NCI-H1092 treated with DMSO at 0.1 percent for 48 hours (cell line): ENCODE data around the gene SLCO6A1.
"Not testable (repeated sequence)": the region's sequence is repeated elsewhere in the genome, so short reads cannot be mapped to it uniquely, and the experiment has no call there.

Experiments used
- DNase-seq: peaks from one replicate; lab custom pipeline; 2025; lab: John Stamatoyannopoulos, UW

SLCO6A1 gene, protein sequence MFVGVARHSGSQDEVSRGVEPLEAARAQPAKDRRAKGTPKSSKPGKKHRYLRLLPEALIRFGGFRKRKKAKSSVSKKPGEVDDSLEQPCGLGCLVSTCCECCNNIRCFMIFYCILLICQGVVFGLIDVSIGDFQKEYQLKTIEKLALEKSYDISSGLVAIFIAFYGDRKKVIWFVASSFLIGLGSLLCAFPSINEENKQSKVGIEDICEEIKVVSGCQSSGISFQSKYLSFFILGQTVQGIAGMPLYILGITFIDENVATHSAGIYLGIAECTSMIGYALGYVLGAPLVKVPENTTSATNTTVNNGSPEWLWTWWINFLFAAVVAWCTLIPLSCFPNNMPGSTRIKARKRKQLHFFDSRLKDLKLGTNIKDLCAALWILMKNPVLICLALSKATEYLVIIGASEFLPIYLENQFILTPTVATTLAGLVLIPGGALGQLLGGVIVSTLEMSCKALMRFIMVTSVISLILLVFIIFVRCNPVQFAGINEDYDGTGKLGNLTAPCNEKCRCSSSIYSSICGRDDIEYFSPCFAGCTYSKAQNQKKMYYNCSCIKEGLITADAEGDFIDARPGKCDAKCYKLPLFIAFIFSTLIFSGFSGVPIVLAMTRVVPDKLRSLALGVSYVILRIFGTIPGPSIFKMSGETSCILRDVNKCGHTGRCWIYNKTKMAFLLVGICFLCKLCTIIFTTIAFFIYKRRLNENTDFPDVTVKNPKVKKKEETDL

DNA sequence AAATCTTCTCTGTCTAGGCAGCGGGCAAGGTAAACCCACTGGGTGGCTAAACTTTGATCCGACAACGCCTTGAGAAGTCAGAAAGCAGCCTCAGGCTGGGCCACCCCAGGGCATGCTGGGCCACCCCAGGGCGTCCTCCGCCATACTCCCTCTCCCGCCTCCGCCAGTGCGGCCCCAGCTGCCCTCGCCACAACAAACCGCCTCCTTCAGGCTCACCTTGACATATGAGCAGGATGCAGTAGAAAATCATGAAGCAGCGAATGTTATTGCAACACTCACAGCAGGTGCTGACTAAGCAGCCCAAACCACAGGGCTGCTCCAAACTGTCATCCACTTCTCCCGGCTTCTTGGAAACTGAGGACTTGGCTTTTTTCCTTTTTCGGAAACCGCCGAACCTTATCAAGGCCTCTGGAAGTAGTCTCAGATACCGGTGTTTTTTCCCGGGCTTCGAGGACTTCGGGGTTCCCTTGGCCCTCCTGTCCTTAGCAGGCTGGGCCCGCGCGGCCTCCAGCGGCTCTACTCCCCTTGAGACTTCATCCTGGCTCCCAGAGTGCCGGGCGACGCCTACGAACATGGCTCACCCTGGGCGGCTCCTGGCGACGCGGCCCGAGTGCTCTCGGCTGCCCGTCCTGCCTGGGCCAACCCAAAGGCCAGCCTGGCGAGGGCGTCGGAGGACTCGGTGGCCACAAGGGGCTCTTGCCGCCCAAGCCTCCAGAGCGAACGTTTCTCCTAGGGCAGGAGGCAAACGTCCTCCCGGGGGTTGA lies at the start of gene SLCO6A1:
TSS of gene SLCO6A1 (minus strand) at position 731 of the 764 bp plus-strand sequence. CDS start at position 574, 157 bp downstream.
- no peak for DNase-seq

DNA sequence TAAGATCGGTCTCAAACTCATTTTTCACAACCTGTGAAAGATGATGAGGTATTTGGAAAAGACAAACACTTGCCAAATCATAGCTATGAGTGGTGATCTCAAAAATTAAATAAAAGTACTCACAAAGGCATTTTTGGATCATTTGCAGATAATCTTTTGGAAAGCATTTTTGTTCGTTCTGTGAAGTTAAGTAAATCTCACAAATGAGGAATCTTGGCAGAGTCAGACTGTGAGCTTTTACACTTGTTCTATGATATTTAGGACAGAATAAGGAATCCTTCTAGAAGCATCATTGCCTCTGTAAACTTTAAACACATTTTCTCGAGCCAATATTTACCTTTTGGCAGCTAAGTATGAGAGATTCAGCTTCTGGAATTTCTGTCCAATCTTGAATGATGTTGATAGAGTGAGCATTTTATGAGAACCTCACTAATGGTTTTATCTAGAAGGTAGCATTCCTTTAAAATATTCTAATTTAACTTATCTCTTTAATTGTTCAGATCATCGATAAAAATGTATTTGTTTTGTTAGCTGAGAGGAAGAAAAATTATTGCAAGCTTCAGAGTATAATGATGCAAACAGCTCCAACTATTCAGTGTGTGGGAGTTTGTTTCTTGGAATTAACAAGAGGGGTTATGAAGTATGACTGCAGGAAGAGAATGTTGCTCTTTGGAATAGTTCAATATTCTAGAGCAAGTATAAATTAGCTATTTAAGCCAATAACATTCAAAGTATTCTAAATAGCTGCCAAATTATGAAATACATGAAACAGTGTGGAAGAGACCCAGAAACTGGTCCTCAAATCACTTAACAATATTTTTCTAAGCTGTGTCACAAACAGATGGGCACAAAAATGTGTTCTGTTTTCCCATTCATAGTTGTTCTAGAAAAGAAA lies 48.6 kb upstream of the SLCO6A1 start:
- DNase-seq = no peak

DNA sequence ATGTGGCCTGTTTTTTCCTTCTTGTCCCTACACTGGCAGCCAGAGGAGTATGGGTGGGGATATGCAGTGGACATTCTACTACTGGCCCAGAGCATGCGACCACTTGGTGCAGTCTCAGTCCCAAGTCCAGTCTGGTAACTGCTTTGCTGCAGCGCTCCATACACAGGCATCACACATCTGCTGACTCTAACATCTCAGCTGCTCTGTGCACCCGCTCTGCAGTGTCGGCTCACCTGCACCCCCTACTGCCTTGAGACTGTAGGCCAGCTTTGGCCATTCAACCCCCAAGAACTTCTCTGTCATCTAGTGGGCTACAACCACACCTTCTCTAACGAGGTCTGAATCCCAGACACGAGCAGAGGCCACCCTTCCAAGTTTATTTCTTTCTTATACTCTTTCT lies 46.4 kb upstream of the SLCO6A1 start:
- no peak for DNase-seq

DNA sequence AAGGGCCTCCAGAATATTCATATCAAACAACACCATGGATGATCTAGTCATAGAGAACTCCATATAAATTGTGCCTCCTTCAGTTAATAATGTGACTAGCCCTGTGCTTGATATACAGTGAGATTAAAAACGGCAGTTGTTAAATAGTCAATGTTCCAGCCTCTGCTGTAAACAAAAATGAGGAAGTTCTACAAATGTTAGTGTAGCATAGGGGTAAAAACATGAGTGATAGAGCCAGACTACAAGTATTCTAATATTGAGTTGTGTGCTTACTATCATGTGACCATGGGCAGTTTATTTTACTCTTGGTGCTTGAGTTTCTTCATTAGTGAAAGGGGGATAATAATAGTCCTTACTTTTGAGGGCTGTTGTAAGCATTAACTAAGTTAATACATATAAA lies 43.3 kb upstream of the SLCO6A1 start:
- DNase-seq = no peak

DNA sequence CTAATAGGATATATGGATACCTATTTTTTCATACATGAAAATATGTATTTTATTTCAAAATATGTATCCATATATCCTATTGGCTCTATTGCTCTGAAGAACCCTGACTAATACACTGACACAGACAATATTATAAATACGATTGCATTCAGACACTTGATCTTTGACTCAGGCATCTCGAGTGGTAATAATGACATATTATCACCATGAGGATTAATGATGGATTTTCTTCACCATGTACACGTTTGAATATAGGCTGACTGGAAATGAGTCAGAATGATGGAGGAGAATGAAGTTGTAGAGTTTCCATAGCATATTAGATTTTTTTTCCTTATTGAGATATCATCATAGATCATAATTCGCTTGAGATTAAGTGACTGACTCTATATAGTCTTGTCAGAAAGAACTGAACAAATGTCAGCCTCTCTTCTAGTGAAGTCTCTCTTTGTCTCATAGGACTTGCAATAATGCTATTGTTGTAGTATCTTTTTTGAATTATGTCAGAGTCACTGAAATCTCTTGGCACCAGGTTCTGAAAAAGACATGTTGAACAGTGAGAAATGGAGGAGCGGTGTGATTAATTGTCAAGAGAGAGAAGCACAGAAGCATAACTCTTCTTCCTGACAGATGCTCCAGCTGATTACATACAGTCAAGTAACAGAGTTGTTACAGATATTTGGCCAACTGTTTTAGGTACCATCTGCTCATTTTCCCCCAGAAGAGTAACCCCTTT lies 41.4 kb upstream of the SLCO6A1 start:
- DNase-seq = no peak

DNA sequence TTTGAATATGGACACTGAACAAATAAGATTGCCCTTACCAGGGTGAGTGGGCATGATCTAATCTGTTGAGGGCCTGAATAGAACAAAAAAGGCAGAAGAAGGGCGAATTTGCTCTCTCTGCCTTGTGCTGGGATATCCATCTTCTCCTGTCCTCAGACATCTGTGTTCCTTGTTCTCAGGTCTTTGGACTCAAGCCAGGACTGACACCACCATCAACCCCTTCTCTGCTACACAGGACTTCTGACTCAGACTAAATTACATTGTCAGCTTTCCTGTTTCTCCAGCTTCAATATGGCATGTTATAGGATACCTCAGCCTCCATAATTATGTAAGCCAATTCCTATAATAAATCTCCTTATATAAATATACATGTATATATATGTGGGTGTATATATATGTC lies 40.8 kb upstream of the SLCO6A1 start:
- no peak for DNase-seq

DNA sequence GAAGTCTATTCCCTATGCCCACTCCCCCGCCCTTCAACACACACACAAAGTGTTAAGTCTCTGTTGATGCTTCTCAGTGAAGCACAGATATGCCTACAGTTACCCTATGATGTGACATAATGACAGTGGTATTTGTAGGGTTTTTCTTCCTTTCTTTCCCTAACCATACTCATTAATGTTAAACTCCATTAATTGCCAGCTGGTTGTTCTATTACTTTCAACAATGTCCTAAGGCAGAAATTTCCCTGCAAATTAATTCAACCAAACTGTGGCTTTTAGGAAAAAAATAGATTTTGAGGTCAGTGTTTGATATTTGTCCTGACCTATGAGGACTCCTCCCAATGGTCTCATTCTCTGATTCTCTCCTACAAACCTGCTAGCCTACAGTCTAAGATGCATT lies 38.2 kb upstream of the SLCO6A1 start:
- DNase-seq = no peak

DNA sequence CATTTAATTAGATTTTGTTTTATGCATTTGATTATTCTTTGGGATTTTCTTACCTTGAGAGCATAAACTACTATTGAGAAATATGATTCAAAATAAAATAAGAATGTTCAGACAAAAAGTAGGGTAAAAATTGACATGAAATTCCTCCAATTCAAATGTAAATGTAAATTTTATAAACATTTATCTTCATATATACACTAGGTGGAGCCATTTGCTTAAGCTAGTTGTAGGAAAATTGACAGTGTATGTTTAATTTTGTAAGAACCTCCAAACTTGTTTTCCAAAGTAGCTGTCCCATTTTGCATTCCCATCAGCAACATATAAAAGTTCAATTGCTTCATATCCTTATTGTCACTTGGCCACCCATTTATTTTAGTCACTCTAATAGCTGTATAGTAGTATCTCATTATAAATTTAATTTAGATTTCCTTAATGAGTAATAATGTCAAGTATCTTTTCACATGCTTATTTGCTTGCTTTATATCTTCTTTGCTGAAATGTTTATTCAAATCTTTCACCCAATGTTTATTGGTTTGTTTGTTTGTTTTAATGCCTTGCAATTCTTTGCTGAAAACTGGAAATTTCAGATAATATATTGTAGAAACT lies 37.6 kb upstream of the SLCO6A1 start:
- peak; percentile 2 for DNase-seq

DNA sequence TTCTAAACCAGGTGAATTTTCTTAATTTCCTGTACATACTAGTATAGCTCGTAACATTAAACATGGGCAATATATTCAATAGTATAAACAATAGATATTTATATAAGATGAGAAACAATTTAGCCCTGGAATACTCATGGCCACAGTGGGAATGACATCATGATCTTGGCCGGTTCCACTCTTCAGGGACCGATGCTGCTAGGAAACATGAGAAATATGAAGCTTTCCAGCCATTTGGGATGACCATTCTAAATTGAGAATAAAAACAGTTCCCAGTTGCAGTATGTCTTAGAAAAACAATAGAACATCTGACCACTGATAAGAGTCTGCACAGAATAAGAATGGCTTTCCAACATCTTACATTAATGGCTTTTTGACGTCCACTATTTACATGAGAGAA lies 33.3 kb upstream of the SLCO6A1 start:
- no peak for DNase-seq

DNA sequence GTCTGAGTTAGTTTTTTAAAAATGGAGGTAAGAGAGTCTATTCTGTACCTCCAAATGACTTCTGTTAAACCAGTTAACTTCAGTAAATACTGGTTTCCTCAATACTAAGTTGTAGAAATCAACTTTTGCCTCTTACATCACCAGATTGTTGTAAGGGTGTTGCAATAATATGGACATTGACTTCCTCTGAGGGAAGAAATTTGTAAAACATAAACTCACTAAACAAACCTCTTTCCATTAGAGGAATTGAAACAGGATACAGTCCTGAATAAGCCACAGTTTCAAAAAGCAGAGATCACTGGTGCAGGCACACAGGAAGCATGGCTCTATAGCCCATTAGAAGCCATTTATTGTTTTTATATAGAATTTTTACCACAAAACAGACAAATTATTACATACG lies 32.7 kb upstream of the SLCO6A1 start:
- DNase-seq = no peak

DNA sequence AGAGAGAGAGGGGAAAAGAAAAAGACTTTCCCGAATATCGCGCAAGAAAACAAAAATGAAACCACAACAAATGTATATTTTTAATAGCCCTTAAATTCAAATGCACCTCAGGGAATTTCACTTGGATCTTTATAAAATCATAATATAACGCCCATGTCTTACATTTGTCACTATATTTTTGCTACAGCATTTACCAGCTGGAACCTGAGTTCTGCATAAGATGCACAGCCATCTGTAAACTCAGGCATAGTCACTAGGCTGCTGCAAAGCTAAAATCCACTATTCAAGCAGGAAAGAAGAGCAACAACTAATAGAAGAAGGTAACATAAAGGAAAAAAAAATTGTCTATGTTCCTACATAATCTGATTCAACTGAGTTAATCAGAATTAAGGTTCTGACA lies 30.6 kb upstream of the SLCO6A1 start:
- DNase-seq = no peak

DNA sequence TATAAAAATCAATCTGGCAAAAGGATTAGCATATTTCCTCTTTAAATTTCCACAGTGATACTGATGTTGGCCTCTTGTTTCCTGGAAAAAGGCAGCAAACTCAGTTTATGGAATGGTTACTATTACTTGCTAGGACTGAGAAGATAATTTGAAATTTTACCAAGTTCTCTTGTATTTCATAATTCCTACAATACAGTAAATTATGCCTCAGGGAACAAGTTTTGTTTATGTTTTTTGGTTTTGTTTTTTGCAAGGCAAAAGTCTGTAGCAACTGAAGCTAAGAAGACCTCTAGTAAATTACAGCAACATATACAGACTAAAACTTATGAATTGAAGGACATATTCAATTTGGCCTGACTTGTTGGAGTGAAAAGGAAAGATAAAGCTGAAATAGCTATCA lies 30.2 kb upstream of the SLCO6A1 start:
- DNase-seq = no peak

DNA sequence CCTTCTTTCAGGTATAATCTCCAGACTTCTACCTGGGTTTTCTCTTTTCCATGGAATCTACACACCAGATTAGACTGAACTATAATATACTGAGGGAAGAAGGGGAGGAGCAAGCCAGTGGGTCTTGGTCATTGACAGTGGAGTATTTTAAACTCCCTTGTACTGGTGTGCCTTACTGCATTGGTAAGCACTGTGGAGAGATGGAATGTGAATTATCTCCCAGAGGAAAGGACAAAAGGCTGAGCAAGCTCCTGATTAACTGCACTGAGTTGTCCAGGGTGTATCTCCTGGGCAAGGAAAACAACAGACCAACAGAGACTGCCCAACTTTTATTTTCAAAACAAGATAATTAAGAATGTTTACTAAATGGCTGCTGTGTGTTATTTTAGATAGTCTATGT lies 29.8 kb upstream of the SLCO6A1 start:
- DNase-seq = no peak

DNA sequence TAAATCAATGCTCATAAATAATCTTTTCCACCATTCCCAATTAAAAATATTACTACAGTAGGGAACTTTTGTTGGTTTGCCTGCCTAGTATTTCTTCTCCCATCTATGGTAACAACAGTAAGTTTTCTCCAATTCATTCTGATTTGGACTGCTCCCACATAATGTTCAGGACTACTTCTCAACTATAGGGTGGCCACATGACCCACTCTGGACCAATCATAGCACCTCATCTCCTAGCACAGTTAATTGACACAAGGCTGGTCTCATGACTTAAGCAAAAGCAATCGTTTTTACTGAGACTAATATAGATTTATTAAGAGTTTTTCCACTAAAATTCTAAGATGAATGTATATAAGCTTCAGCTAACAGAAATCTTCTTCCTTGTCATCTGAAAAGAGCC lies 28.7 kb upstream of the SLCO6A1 start:
- no peak for DNase-seq

DNA sequence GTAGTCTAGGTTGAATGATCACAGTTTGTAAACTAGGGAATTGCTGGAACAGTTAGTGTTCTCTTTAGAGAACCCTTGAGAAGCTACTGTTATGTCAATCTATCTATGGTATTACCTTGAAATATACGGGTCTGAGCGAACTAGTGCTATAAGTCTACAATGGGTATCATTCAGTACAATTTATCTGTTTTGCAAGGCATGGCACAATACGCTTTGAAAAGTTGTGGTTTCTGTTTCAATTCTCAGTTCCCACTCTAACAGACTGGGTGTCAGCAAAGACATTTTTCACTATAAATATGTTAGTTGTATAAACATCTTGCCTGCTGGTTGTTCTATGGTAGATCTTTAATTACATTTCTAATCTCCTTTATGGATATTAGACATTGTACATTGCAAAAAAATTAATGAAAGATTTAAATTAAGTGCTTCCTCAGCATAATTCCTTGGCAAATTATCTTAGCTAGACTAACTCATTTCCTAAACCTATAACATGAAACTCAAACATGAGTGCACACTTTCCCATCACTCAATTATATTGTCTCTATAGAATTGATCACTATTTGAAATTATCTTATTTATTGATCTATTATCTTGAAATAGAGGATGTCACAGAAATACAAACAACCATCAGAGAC lies 24.9 kb upstream of the SLCO6A1 start:
- no peak for DNase-seq

DNA sequence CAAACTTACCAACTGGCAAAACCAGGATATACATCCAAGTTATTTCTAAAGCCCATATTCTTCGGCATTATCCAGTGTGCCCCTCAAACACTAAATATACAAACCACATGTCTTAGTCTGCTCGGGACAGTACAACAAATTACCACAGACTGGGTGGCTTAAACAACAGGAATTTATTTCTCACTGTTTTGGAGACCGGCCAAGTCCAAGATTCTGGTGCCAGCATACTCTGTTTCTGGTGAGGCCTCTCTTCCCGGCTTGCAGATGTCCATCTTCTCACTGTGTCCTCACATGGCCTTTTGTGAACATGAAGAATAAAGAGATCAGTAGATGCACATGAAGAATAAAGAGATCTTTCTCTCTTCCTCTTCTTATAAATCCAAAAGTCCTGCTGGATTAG lies 12.9 kb upstream of the SLCO6A1 start:
- peak; percentile 1 for DNase-seq

DNA sequence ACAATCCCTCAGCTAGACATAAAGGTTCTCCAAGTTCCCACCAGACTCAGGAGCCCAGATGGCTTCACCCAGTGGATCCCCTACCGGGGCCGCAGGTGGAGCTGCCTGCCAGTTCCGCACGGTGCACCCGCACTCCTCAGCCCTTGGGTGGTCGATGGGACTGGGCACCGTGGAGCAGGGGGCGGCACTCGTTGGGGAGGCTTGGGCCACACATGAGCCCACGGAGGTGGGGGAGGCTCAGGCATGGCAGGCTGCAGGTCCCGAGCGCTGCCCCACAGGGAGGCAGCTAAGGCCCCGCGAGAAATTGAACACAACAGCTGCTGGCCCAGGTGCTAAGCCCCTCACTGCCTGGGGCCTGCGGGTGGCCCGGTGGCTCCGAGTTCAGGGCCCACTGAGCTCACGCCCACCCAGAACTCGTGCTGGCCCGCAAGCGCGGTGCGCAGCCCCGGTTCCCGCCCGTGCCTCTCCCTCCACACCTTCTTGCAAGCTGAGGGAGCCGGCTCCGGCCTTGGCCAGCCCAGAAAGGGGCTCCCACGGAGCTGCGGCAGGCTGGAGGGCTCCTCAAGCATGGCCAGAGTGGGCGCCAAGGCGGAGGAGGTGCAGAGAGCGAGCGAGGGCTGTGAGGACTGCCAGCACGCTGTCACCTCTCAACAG lies 7.4 kb downstream of the SLCO6A1 start:
- not testable (repeated sequence) for DNase-seq

DNA sequence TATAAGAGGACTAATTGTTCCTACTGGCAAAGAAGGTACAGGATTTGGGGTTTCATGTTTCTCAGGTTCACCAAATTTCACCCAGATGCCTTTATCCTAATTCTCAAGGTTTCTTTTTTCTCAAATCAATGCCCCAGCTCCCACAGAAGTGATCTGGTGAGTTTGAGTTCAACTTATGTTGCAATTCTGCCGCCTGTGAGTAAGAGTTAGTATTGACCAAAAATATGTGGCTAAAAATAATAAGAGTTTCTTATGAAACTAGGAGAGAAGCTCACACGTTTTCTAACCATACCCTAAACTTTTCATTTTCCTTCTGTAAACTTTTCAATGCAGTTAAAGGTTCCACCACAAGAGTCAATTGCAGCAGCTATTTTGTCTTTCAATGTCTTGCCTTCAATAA lies 15.1 kb downstream of the SLCO6A1 start:
- no peak for DNase-seq

DNA sequence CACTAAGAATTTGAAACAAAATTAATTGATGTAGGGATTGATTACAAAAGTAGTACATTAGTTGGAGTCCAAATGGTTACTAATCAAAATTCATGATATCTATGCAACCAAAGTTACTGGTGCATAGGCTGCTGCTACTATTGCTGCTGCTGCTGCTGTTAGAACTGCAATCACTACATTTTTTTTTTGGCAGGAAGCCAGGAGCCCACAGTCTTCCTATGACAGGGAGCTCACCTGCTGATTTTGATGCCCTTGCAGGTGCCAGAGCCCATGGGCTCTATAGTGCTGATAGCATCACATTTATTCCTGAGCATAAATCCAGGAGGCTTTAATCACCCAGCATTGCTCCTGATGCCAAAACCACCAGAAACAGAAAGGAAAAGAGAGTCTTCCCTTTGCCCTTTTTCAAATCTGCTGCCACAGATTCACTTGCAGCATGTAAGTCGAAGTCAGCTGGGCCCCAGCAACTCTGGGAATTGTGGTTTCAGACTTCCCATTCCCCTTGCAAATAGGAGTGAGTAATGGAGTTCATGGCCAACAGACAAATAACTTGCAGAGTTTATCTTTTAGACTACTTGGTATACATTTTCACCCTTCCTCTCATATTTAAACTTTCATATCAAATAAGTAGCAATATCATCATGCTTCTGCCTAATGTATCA lies 17.6 kb downstream of the SLCO6A1 start:
- DNase-seq = peak; percentile 5
